Stimulated activated CD4-positive, alpha-beta T cell treated with anti-CD3 and anti-CD28 coated beads, Interleukin-2, amount 100 ng/mL, for 4 hours (primary cell): ENCODE data around the gene TXNDC9.
A peak's percentile ranks its signal among the peaks of the same experiment; 100 is the strongest.
"Not testable (repeated sequence)": the region's sequence is repeated elsewhere in the genome, so short reads cannot be mapped to it uniquely, and the experiment has no call there.

Experiments used
- DNase-seq: peaks from one replicate; pipeline ENCODE4 v3.0.0-alpha.2; 2020; ENCODE audit warnings: low read depth

Gene TXNDC9

GRCh38 chr2:99335911-99336803, at the start of gene TXNDC9:
Gene TXNDC9 (minus strand): TSS chr2:99336333. CDS start chr2:99333210, 3,123 bp downstream.
- DNase-seq = peak; percentile 97

DNA sequence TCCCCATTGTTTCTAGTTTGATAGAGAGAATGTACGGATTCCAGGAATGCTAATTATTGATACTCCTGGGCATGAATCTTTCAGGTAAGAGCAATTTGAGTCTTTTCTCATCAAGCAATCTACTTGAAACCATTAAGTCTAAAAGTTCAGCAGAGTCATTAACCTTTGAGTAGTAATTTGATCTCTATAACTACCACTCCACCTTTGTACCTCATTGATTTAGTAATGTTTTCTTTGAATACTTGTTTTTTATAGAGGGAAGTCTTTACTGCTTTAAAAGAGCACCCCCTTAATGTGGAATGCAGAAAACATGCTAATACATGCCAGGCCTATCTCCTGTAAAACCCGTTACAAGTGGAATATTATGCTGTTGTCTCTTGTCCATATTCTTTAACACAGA, 46.0 kb upstream of the TXNDC9 start:
- no peak for DNase-seq

DNA sequence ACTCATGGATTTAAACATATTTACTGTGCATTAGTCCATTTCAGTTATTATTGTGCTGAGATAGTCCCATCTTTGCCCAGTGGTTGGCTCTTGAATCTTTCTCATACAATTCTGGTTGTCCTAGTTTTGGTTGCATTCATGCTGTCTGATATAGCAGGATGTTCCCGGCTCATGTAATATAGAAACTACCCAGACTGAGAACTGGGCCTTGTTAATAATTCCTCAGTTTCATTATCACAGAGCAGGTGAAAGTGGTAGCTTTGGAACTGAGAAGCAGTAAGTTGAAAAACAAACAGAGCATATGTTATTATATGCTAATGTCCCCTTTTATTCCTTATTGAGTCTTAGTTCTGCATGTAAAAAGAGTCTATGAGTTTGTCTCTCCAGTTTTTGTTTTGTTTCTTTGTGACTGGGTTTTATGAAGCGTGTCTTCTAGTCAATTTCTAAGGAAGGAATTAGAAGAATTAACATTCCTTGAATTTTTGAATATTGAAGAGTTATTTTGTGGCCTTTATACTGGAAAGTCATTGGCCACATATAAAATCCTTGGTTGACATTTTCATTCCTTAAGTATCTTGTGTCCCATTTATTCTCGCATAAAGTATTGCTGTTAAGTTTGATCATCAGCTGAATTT, 44.4 kb upstream of the TXNDC9 start:
- no peak for DNase-seq

DNA sequence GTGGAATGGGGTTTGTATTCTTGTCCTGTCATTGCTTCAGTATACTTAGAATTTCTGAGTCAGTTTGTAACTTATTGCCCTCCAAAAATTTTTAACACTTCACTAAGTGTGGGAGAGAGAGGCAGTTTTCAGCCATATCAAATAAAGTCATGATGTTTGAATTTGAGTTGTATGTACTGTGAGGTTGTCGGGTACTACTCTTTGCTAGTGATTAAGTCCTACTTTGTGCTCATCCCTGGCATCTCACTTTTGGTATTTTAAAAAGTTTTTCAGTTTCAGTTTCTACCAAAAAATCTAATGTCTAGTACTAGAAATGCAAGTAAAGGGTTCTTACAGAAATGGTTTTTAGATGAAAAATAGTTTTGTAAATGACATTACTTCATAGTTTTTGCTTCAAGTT, 41.7 kb upstream of the TXNDC9 start:
- no peak for DNase-seq

DNA sequence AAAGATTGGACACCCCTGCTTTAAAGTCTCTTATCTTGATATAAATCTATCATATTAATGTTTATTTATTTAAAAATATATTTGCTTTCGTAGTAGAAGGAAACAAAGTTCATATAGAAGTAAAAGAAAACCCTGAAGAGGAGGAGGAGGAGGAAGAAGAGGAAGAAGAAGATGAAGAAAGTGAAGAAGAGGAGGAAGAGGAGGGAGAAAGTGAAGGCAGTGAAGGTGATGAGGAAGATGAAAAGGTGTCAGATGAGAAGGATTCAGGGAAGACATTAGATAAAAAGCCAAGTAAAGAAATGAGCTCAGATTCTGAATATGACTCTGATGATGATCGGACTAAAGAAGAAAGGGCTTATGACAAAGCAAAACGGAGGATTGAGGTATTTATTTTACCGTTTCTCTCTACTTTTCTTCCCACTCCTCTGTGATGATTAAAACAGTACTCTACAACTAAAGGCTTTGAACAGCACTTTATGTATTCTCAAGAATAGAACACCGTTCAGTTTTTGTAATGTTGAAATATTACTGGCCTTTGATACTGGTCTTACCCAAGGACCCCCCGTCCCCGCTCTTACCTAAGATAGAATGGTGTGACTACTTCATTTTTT, 40.2 kb upstream of the TXNDC9 start:
- DNase-seq = no peak

DNA sequence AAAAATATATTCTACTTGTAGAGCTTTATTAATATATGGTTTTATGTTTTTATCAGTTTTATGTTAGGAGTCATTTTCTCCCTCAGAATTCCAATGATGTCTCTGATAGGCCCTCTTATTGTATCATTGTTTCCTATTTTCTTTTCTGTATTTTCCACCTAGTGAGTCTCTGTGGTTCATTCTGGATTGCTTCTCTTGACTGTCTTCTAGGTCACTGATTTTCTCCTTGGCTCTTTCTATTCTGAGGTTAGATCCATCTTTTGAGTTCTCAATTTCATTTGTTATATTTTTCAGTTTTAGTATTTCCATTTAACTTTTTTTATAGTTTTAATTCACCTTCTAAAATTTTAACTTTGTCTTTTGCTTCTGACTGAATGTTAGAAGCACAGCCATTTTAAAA, 38.6 kb upstream of the TXNDC9 start:
- no peak for DNase-seq

GRCh38 chr2:99373144-99373543, 37.0 kb upstream of the TXNDC9 start:
- no peak for DNase-seq

DNA sequence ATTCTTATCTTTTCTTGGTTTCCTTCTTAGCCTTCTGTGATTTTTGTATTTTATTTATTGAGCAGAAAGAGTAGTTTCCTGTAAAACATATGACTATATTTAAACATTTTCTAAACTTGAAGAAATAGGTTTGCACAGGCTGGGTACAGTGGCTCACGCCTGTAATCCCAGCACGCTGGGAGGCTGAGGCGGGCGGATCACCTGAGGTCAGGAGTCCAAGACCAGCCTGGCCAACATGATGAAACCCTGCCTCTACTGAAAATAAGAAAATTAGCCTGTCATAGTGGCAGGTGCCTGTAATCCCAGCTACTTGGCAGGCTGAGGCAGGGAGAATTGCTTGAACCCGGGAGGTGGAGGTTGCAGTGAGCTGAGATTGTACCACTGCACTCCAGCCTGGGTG, 32.7 kb upstream of the TXNDC9 start:
- DNase-seq = not testable (repeated sequence)

DNA sequence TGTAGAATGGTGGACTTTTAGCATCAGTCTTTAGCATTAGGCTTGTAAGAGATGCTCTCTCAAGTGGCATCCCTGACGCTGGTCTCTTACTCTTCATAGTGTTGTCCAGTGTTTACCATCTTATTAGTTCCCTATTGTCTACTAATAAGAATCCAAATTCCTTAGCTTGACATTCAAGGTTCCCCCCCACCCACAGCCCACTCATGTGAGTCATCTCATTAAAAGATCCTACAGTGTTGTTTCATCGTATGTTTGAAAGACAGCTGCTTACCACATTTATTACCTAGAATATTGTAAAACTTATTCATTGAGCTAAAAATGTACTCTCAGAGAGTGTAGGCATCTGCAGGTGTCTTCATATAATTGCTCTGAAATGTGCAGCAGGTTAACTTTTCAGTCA, 29.5 kb upstream of the TXNDC9 start:
- no peak for DNase-seq

- DNase-seq = no peak
These were observed 20.7 kb upstream of the TXNDC9 start for GRCh38 chr2:99356853-99357252.

GRCh38 chr2:99354825-99355224, 18.7 kb upstream of the TXNDC9 start:
- not testable (repeated sequence) for DNase-seq

- DNase-seq = no peak
These were observed 17.9 kb upstream of the TXNDC9 start for GRCh38 chr2:99354070-99354469.

GRCh38 chr2:99350194-99350593, 14.1 kb upstream of the TXNDC9 start:
- DNase-seq = no peak

- DNase-seq = no peak
These were observed 12.0 kb upstream of the TXNDC9 start for GRCh38 chr2:99348173-99348572.

- DNase-seq = no peak
These were observed 10.1 kb upstream of the TXNDC9 start for GRCh38 chr2:99346218-99346617.

DNA sequence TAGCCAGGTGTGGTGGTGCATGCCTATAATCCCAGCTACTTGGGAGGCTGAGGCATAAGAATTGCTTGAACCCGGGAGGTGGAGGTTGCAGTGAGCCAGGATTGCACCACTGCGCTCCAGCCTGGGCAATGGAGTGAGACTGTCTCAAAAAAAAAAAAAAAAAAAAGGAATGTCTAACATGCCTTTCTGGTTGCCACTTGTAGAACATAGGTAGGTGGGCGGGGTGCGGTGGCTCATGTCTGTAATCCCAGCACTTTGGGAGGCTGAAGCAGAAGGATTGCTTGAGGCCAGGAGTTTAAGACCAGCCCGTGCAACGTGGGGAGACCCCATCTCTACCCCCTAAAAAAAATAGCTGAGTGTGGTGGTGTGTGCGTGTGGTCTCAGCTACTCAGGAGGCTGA, 9.3 kb upstream of the TXNDC9 start:
- not testable (repeated sequence) for DNase-seq

GRCh38 chr2:99342536-99342935, 6.4 kb upstream of the TXNDC9 start:
- no peak for DNase-seq

- DNase-seq = no peak
These were observed 4.6 kb upstream of the TXNDC9 start for GRCh38 chr2:99340669-99341236.

GRCh38 chr2:99338029-99338585, 2.0 kb upstream of the TXNDC9 start:
- peak; percentile 4 for DNase-seq

GRCh38 chr2:99337113-99338028, 1.2 kb upstream of the TXNDC9 start, which contains the start of gene EIF5B:
Gene EIF5B (plus strand): TSS chr2:99337389. CDS start chr2:99337555, 166 bp downstream.
- DNase-seq = peak; percentile 89

GRCh38 chr2:99336804-99337112, 625 bp upstream of the TXNDC9 start:
- no peak for DNase-seq
